ENCODE results near the gene MCCC2.
"Not testable (repeated sequence)": the region's sequence is repeated elsewhere in the genome, so short reads cannot be mapped to it uniquely, and the experiment has no call there.

The MCCC2 gene

GRCh38 chr5:71652349-71652748 is 65.2 kb downstream of the MCCC2 start:
- TF ChIP-seq CTCF (conservative IDR thresholded peaks at IDR 0.05; ENCODE audit: low read depth, low read length), result no peak
- no peak overlapping the region for H3K4me3 ChIP-seq (ENCODE audit: low read length)
- no peak for DNase-seq (ENCODE audit: low read depth)

- H3K4me3 ChIP-seq (ENCODE audit: low read length), result no peak overlapping the region
- DNase-seq (ENCODE audit: low read depth), result no peak
- no peak for TF ChIP-seq CTCF (conservative IDR thresholded peaks at IDR 0.05; ENCODE audit: low read depth, low read length)
These were observed 65.8 kb downstream of the MCCC2 start for GRCh38 chr5:71652803-71653543.

- DNase-seq (ENCODE audit: low read depth), result no peak
- TF ChIP-seq CTCF (conservative IDR thresholded peaks at IDR 0.05; ENCODE audit: low read depth, low read length), result no peak
- no peak overlapping the region for H3K4me3 ChIP-seq (ENCODE audit: low read length)
These were observed 71.9 kb downstream of the MCCC2 start for GRCh38 chr5:71658916-71659662.

- H3K4me3 ChIP-seq (ENCODE audit: low read length), result no peak overlapping the region
- no peak for TF ChIP-seq CTCF (conservative IDR thresholded peaks at IDR 0.05; ENCODE audit: low read depth, low read length)
- no peak for DNase-seq (ENCODE audit: low read depth)
These were observed 75.2 kb downstream of the MCCC2 start for GRCh38 chr5:71662381-71662780.

GRCh38 chr5:71663191-71663969 is 76.2 kb downstream of the MCCC2 start:
- DNase-seq (ENCODE audit: low read depth), result no peak
- H3K4me3 ChIP-seq (ENCODE audit: low read length), result no peak overlapping the region
- no peak for TF ChIP-seq CTCF (conservative IDR thresholded peaks at IDR 0.05; ENCODE audit: low read depth, low read length)

- not testable (repeated sequence) for H3K4me3 ChIP-seq (ENCODE audit: low read length); DNase-seq (ENCODE audit: low read depth)
These were observed 77.5 kb downstream of the MCCC2 start for GRCh38 chr5:71664615-71665014.

GRCh38 chr5:71666321-71666720 is 79.2 kb downstream of the MCCC2 start:
- H3K4me3 ChIP-seq (ENCODE audit: low read length), result no peak overlapping the region
- DNase-seq (ENCODE audit: low read depth), result no peak
- no peak for TF ChIP-seq CTCF (conservative IDR thresholded peaks at IDR 0.05; ENCODE audit: low read depth, low read length)

All from retinal pigment epithelial cell (primary cell).